GM12873 (cell line): ENCODE data around the gene GMEB1.

Source experiments
- CTCF ChIP-seq: IDR thresholded peaks from 2 replicates; pipeline ENCODE4 v1.5.1; 2012; ENCODE audit warnings: low read depth, mild to moderate bottlenecking, moderate library complexity, low read length, control low read depth; ENCODE audit not compliant: insufficient read depth; ENCODE audit errors: missing control alignments

The GMEB1 gene

DNA sequence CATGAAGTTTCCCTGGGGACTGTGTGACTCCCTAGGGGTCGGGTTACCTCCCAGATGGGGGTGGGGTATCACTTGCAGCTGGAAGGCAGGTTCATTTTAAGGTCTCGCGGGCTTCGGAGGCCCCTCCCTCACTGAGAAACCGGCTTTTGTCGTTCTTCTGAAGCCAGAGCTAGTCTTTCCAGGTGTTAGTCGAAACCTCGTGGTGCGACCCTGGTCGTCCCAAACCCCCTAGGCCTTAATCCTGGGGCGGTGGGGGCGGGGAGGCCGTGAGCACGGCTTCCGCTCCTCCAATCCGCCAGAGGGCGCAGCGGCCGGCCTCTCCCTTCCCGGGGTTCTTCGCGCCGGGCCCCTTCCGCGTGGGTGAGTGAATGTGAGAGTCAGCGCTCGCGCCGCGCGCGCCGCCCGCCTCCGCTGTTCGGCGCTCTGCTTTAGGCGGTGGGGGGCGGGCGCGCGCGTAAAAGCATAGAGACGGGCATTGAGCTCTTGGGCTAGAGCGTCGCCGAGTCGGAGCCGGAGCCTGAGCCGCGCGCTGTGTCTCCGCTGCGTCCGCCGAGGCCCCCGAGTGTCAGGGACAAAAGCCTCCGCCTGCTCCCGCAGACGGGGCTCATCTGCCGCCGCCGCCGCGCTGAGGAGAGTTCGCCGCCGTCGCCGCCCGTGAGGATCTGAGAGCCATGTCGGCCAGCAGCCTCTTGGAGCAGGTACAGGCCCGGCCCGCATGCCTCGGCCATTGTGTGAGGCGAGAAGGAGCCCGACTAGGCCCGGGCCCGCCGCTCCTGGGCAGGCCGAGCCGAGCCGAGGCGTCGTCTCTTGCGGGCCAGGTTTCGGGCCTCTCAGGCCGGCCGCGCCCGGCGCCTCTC lies 68.1 kb downstream of the GMEB1 start, which contains the start of gene YTHDF2:
Gene YTHDF2, plus strand, starts transcription at position 491 of the 857 bp plus-strand sequence. Its CDS starts 181 bp downstream, at position 672.
- peak; percentile 85 for TF ChIP-seq CTCF

- no peak for TF ChIP-seq CTCF
These were observed 68.9 kb downstream of the GMEB1 start for GRCh38 chr1:28737307-28738132.

GRCh38 chr1:28740118-28740517 lies 71.5 kb downstream of the GMEB1 start:
- TF ChIP-seq CTCF = no peak

- no peak for TF ChIP-seq CTCF
These were observed 75.6 kb downstream of the GMEB1 start for GRCh38 chr1:28744184-28744583.

DNA sequence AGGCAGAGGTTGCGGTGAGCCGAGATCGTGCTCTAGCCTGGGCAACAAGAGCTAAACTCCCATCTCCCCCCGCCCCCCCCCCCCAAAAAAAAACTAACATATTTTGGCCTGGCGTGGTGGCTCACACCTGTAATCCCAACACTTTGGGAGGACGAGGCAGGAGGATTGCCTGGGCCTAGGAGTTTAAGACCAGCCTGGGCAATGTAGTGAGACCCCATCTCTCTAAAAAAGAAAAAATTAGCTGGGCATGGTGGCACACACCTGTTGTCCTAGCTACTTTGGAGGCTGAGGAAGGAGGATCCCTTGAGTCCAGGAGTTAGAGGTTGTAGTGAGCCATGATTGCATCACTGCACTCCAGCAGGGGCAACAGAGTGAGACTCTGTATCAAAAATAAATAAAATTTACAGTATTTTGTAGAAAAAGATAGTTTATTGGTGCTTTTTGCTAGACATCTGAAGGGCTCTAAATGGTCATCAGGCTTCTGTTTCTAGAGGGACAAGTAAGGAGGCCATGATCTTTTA lies 77.1 kb downstream of the GMEB1 start:
- no peak for TF ChIP-seq CTCF

GRCh38 chr1:28750330-28750729 lies 81.7 kb downstream of the GMEB1 start:
- no peak for TF ChIP-seq CTCF
